Activated CD4-positive, alpha-beta T cell treated with anti-CD3 and anti-CD28 coated beads for 4 hours (primary cell): ENCODE measurements around the gene PSMD4.
"Not testable (repeated sequence)": the region's sequence is repeated elsewhere in the genome, so short reads cannot be mapped to it uniquely, and the experiment has no call there.

Experiments used
- DNase-seq, 2 donors: peaks; one replicate each; pipeline ENCODE4 v3.0.0-alpha.2; 2020

The PSMD4 gene

GRCh38 chr1:151254217-151255213 lies at the start of gene PSMD4:
Gene PSMD4, plus strand, starts transcription at chr1:151254734. Its CDS starts 49 bp downstream, at chr1:151254783.
- DNase-seq: peak; percentile 91

GRCh38 chr1:151205381-151205965 lies 49.1 kb upstream of the PSMD4 start:
- not testable (repeated sequence) for DNase-seq

GRCh38 chr1:151210830-151211229 lies 43.7 kb upstream of the PSMD4 start:
- DNase-seq: no peak

- no peak for DNase-seq
Observed at GRCh38 chr1:151211972-151212705, 42.4 kb upstream of the PSMD4 start.

- no peak for DNase-seq
Observed at GRCh38 chr1:151213560-151213959, 41.0 kb upstream of the PSMD4 start.

- DNase-seq: no peak
Observed at GRCh38 chr1:151221616-151222015, 32.9 kb upstream of the PSMD4 start.

GRCh38 chr1:151222130-151222529 lies 32.4 kb upstream of the PSMD4 start:
- DNase-seq: no peak

GRCh38 chr1:151235235-151235634 lies 19.3 kb upstream of the PSMD4 start:
- DNase-seq: no peak

GRCh38 chr1:151237678-151238466 lies 16.7 kb upstream of the PSMD4 start:
- no peak for DNase-seq

GRCh38 chr1:151238467-151238739 lies 16.1 kb upstream of the PSMD4 start:
- DNase-seq: no peak

GRCh38 chr1:151242442-151242841 lies 12.1 kb upstream of the PSMD4 start:
- no peak for DNase-seq

GRCh38 chr1:151243683-151244216 lies 10.8 kb upstream of the PSMD4 start:
- no peak for DNase-seq

- no peak for DNase-seq
Observed at GRCh38 chr1:151246786-151247185, 7.7 kb upstream of the PSMD4 start.

- DNase-seq: peak; percentile 67 to 68
Observed at GRCh38 chr1:151251656-151252470, 2.7 kb upstream of the PSMD4 start.

GRCh38 chr1:151255381-151255780 lies 847 bp downstream of the PSMD4 start:
- no peak for DNase-seq

GRCh38 chr1:151259351-151259750 lies 4.8 kb downstream of the PSMD4 start:
- no peak for DNase-seq

- DNase-seq: no peak
Observed at GRCh38 chr1:151265446-151266236, 11.1 kb downstream of the PSMD4 start.

- no peak for DNase-seq
Observed at GRCh38 chr1:151266315-151266714, 11.8 kb downstream of the PSMD4 start.

GRCh38 chr1:151266821-151267220 lies 12.3 kb downstream of the PSMD4 start:
- DNase-seq: no peak

- no peak for DNase-seq
Observed at GRCh38 chr1:151267760-151268159, 13.2 kb downstream of the PSMD4 start.
